ENCODE data around the gene ALOX15B. TPM values are rescaled to one million over a fixed set of nuclear protein-coding genes. Genes with fewer than 3 reads are reported as not detected.

Gene ALOX15B
- total and polyA plus RNA-seq, 9 of the 15 experiments (the other 6 are each of a cell fraction or from before 2014, with no cell fraction given), result 0.04 TPM; not detected in 8

- peaks cover 6 to 57% of the 10 kb centered on the region in 2 experiments; a peak in 4 of 5 replicates for H3K27me3 ChIP-seq (ENCODE audit: control insufficient read depth in 2 of 2, insufficient read depth in 2 of 2, low read length in 2 of 2)
- intact Hi-C loops (cut with micrococcal nuclease) (no loop called here), in situ Hi-C loops (cut with MboI) (no loop called here)
- no peaks in the 10 kb centered on the region for H4K20me1 ChIP-seq (replicated peaks; ENCODE audit: control insufficient read depth, insufficient read depth, low read length)
- no peak overlapping the region for H2AFZ ChIP-seq (ENCODE audit: low read depth, low read length)
- TF ChIP-seq RFX1 (IDR thresholded peaks at IDR 0.05), result no peak
- TF ChIP-seq PRMT5 (CRISPR knock-in tag; IDR thresholded peaks at IDR 0.05), result no peak
- TF ChIP-seq FOXO4 (CRISPR knock-in tag; IDR thresholded peaks at IDR 0.05), result no peak
- TF ChIP-seq SNIP1 (IDR thresholded peaks at IDR 0.05; ENCODE audit: low read depth), result no peak
- TF ChIP-seq, protein P1, sequence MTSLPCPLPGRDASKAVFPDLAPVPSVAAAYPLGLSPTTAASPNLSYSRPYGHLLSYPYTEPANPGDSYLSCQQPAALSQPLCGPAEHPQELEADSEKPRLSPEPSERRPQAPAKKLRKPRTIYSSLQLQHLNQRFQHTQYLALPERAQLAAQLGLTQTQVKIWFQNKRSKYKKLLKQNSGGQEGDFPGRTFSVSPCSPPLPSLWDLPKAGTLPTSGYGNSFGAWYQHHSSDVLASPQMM (CRISPR knock-in tag; IDR thresholded peaks at IDR 0.05), result no peak
- TF ChIP-seq NEUROD1 (IDR thresholded peaks at IDR 0.05; ENCODE audit: borderline replicate concordance, low read depth, low read length, partially characterized antibody), result no peak
- no peak for TF ChIP-seq MTA3 (IDR thresholded peaks at IDR 0.05; ENCODE audit: borderline replicate concordance)
- ChIA-PET CTCF (ENCODE audit: low intra/inter-chr PET ratio) (no interaction called here), POLR2A (interaction anchor here (0.6 to 0.7 kb wide), 2 partner anchors 101 to 195 kb away, joined by 3 read pairs; no protein-coding TSS in a partner anchor)
- peaks cover 0 to 13% of the 10 kb centered on the region in 2 experiments; a peak in 2 of 5 replicates for H3K4me1 ChIP-seq (replicated peaks in 1 of 2; ENCODE audit: control insufficient read depth in 2 of 2, insufficient read depth in 2 of 2, low read length in 2 of 2)
- no peak overlapping the region for H3K27ac ChIP-seq (ENCODE audit: extremely low read depth, low read depth, low read length)
- no peaks in the 10 kb centered on the region for H3K36me3 ChIP-seq (ENCODE audit: control insufficient read depth, insufficient read depth, low read length)
- no peak overlapping the region for H3K4me2 ChIP-seq (ENCODE audit: insufficient read depth, low read length)
- BruUV-seq (replicated peaks), result no TSS peak
- H3K9me1 ChIP-seq (ENCODE audit: control insufficient read depth, insufficient read depth, low read length), result no peaks in the 10 kb centered on the region
- no peaks in the 10 kb centered on the region for H3K9me3 ChIP-seq (replicated peaks; ENCODE audit: control insufficient read depth, insufficient read depth, low read depth, low read length)
- FAIRE-seq (no peak), DNase-seq (ENCODE audit: extremely low read depth in 1 of 4, low spot score in 3 of 4) (no peak), ATAC-seq (no peak)
- H3K79me2 ChIP-seq (ENCODE audit: control insufficient read depth, insufficient read depth, low read length), result no peaks in the 10 kb centered on the region
- no peak overlapping the region for H3K4me3 ChIP-seq
- H3K9ac ChIP-seq (ENCODE audit: insufficient read depth in 1 of 2, low read depth in 2 of 2, low read length in 2 of 2), result no peak overlapping the region
- 6% methylated on average over 7 of the region's 12 CpGs for WGBS (ENCODE audit: insufficient coverage, low coverage, missing lambda C conversion rate)
These were observed 24.9 kb upstream of the ALOX15B start for GRCh38 chr17:8013731-8014557.
